H1 (cell line): ENCODE results near the gene R3HDM4. TPM values are rescaled to one million over a fixed set of nuclear protein-coding genes. Genes with fewer than 3 reads are reported as not detected.

ENCODE experiments used
- SIN3A ChIP-seq, 2 experiments: IDR thresholded peaks in 1 of 2; conservative IDR thresholded peaks in 1 of 2; 2 replicates each; pipeline ENCODE4 v1.6.1; 2011 to 2012; ENCODE audit warnings: low read length in 2 of 2, improper control_type of control experiment in 1 of 2, low read depth in 1 of 2, mild to moderate bottlenecking in 1 of 2
- SP1 ChIP-seq: IDR thresholded peaks from 2 replicates; pipeline ENCODE4 v1.6.1; 2011; ENCODE audit warnings: low read depth, low read length
- SP2 ChIP-seq: IDR thresholded peaks from 2 replicates; pipeline ENCODE4 v1.6.1; 2012; ENCODE audit warnings: mild to moderate bottlenecking, low read length, inconsistent platforms
- SUZ12 ChIP-seq: fragments of 200-600 bp; sonication (generic); IDR thresholded peaks from 2 replicates; pipeline ENCODE4 v1.6.1; 2012; ENCODE audit warnings: mild to moderate bottlenecking, inconsistent platforms, low read length, moderate library complexity, mixed read lengths
- TEAD4 ChIP-seq: IDR thresholded peaks from 2 replicates; pipeline ENCODE4 v1.6.1; 2012; ENCODE audit warnings: low read depth, low read length, inconsistent platforms, mixed read lengths
- polyA plus RNA-seq, 7 experiments: library from polyadenylated mRNA; depleted of rRNA in 3 of 7; stranded (reverse) in 5 of 7; unstranded in 2 of 7; fragments of >200 nt in 5 of 7; fragments of 200-250 nt in 2 of 7; gene quantifications; 1 replicate in 5 of 7; 2 replicates in 1 of 7; 4 replicates in 1 of 7; pipeline versions ENCODE4 v1.2.1 to v1.2.3, GENCODE V29; 2011 to 2013; ENCODE audit warnings: missing spikeins in 2 of 7, mixed read lengths in 2 of 7
- total RNA-seq: library from RNA; stranded (reverse); fragmentation: NEBNext Ultra II Directional; extraction: Animal tissue kit (Norgen Biotek cat#: 25700); gene quantifications from 2 replicates; pipeline ENCODE4 v1.2.1, GENCODE V29; 2021

The R3HDM4 gene
- total and polyA plus RNA-seq, 2 of the 8 experiments (the other 6 are each of a cell fraction or from before 2014, with no cell fraction given) = 76.8 to 102 TPM

DNA sequence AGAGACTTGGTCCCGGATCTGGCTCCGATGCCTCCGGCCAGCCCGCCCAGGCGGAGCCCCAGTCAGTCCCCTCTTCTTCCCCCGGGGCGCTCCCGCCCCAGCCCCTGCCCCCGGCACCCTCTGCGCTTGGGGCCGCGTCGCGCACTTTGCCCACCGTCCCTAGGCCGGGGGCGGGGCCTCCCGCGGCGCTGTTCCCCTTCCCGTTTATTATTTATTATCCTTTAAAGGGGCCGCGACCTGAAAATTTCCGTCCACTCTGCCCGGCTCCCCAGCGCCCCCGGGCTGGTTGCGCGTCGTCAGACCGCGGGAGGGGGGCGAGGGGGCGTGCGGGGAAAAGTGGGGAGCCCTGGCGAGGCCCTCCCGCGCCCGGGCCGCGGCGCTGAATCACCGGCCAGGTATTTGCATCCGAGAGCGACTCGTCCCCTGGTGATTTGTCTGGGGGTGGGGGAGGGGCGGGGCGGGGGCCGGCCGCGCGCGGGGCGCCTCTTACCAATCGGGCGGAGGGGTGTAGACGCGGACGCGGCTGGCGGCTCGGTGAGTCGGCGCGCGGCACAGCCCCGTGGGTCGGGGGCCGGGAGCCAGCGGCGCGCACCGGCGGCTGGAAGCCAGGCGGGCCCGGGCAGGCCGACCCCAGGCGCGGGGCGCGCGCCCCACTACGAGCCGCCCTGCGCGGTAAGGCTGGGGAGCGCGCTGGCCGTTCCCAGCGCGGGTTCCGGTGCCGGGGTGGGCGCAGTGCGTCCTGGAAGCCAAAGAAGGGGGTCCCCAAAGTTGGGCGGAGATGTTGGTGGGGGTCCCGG, 12.7 kb upstream of the R3HDM4 start, which contains the start of gene ARID3A (continued):
- TF ChIP-seq SIN3A (conservative IDR thresholded peaks at IDR 0.05 in 1 of 2, IDR thresholded peaks at IDR 0.05 in 1 of 2; ENCODE audit: low read depth in 1 of 2, low read length in 2 of 2) (0 out of 4 replicates have a peak, but pooled peaks of 1 of the 2 experiments have one; percentile 4), SP1 (no peak; the same call in 1 of the 2 replicates), TEAD4 (no peak), SUZ12 (no peak), SP2 (no peak)
